HG02943 (cell line): ENCODE measurements around the gene WNT8B.

Experiments used
- ATAC-seq: cut with Tn5 transposase; IDR thresholded peaks from one replicate; pipeline ENCODE4 v1.9.1; 2021; ENCODE audit warnings: mild to moderate bottlenecking, low read depth, moderate library complexity; ENCODE audit not compliant: unreplicated experiment

Gene WNT8B

GRCh38 chr10:100462709-100463108, at the start of gene WNT8B:
TSS of gene WNT8B (plus strand) at chr10:100463009. CDS start at chr10:100463169, 160 bp downstream.
- no peak for ATAC-seq

GRCh38 chr10:100413173-100413572, 49.6 kb upstream of the WNT8B start:
- no peak for ATAC-seq

GRCh38 chr10:100419911-100420449, 42.8 kb upstream of the WNT8B start:
- ATAC-seq = no peak

- no peak for ATAC-seq
Observed at GRCh38 chr10:100427374-100427773, 35.4 kb upstream of the WNT8B start.

- ATAC-seq = peak; percentile 82
Observed at GRCh38 chr10:100433253-100434240, 29.3 kb upstream of the WNT8B start.

- ATAC-seq = no peak
Observed at GRCh38 chr10:100436255-100436654, 26.6 kb upstream of the WNT8B start.

GRCh38 chr10:100438674-100439315, 24.0 kb upstream of the WNT8B start:
- ATAC-seq = no peak

- ATAC-seq = no peak
Observed at GRCh38 chr10:100442548-100442947, 20.3 kb upstream of the WNT8B start.

- no peak for ATAC-seq
Observed at GRCh38 chr10:100446130-100446761, 16.6 kb upstream of the WNT8B start.

GRCh38 chr10:100447663-100448062, 15.1 kb upstream of the WNT8B start:
- no peak for ATAC-seq

- ATAC-seq = no peak
Observed at GRCh38 chr10:100448951-100449350, 13.9 kb upstream of the WNT8B start.

GRCh38 chr10:100468322-100468721, 5.5 kb downstream of the WNT8B start:
- no peak for ATAC-seq

GRCh38 chr10:100468978-100469377, 6.2 kb downstream of the WNT8B start:
- no peak for ATAC-seq

GRCh38 chr10:100469756-100470155, 6.9 kb downstream of the WNT8B start:
- no peak for ATAC-seq

- ATAC-seq = no peak
Observed at GRCh38 chr10:100470367-100470766, 7.6 kb downstream of the WNT8B start.

- ATAC-seq = no peak
Observed at GRCh38 chr10:100477970-100478369, 15.2 kb downstream of the WNT8B start.

GRCh38 chr10:100479037-100479436, 16.2 kb downstream of the WNT8B start:
- ATAC-seq = no peak

GRCh38 chr10:100480002-100480401, 17.2 kb downstream of the WNT8B start:
- no peak for ATAC-seq

- ATAC-seq = peak; percentile 98
Observed at GRCh38 chr10:100481462-100482081, 18.8 kb downstream of the WNT8B start.

- no peak for ATAC-seq
Observed at GRCh38 chr10:100482181-100482833, 19.5 kb downstream of the WNT8B start.
